Suprapubic skin (tissue), 4 donors: ENCODE data around the gene CD79A.

Source experiments
- EP300 ChIP-seq: sonication (generic); formaldehyde crosslinking; IDR thresholded peaks from one replicate; pipeline ENCODE4 v1.6.1; 2017; ENCODE audit warnings: antibody characterized with exemption
- POLR2A ChIP-seq, 2 donors: fragments of 450-650 bp; IDR thresholded peaks; one replicate each; pipeline ENCODE4 v1.6.1; 2017; ENCODE audit warnings: antibody characterized with exemption in 2 of 2, mild to moderate bottlenecking in 2 of 2, moderate library complexity in 2 of 2
- POLR2AphosphoS5 ChIP-seq, 3 donors: sonication (generic); formaldehyde crosslinking; IDR thresholded peaks; one replicate each; pipeline ENCODE4 v1.6.1; 2017; ENCODE audit warnings: antibody characterized with exemption in 3 of 3
- TF ChIP-seq, protein P1 (sequence below), 2 donors: fragments of 200-600 bp in 1 of 2; fragments of 450-650 bp in 1 of 2; sonication (generic) in 1 of 2; IDR thresholded peaks; one replicate each; pipeline ENCODE4 v1.5.1; 2016 to 2019; ENCODE audit warnings: antibody characterized with exemption in 2 of 2, mild to moderate bottlenecking in 1 of 2, moderate library complexity in 1 of 2

DNA sequence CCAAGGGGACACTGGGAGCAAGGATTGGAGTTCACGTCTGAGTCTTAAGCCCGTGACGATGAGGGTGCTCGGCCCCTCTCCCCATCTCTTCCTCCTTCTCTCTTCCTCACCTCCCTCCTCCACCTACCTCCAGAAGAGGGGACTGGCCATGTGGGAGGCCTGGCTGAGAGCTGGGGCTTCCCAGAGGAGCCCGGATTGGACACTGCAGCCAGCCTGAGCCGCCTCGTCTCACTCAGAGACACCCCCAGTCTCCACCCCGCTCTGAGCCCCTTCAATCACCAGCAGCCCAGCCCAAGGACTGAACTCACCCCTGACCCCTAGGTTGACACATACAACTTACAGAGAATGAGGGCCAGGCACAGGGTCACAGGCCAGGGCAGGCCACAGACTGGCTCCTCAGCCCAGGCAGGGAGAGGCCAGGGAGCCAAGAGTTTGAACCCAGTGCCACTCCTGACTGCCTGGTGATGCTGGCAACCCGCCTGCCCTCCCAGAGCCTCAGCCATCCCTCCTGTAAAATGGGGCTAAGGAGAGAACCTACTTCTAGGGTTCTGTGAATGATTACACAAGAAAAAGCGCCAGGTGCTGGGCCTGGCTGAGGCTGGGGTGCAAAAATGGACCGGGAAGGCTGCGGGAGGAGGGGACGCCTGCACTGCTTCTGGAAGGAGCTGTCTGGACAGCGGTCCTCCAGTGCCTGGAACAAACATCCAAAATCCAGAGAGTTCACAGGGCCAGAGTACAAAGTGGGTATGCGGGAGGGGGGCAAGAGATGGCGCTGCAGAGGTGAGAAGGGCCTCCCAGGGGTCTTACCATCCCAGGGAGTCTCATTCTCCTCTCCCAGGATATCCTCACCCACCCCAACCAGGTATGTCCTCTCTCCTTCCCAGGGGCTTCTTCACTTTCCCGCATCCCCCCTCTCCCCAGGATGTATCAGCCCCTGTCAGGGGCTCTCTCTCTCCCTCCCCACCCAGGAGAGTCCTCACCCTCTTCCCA, 1.1 kb downstream of the CD79A start:
- no peak for TF ChIP-seq POLR2A (IDR thresholded peaks at IDR 0.05)
- no peak for TF ChIP-seq POLR2AphosphoS5 (IDR thresholded peaks at IDR 0.05)
- TF ChIP-seq, protein P1, sequence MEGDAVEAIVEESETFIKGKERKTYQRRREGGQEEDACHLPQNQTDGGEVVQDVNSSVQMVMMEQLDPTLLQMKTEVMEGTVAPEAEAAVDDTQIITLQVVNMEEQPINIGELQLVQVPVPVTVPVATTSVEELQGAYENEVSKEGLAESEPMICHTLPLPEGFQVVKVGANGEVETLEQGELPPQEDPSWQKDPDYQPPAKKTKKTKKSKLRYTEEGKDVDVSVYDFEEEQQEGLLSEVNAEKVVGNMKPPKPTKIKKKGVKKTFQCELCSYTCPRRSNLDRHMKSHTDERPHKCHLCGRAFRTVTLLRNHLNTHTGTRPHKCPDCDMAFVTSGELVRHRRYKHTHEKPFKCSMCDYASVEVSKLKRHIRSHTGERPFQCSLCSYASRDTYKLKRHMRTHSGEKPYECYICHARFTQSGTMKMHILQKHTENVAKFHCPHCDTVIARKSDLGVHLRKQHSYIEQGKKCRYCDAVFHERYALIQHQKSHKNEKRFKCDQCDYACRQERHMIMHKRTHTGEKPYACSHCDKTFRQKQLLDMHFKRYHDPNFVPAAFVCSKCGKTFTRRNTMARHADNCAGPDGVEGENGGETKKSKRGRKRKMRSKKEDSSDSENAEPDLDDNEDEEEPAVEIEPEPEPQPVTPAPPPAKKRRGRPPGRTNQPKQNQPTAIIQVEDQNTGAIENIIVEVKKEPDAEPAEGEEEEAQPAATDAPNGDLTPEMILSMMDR (IDR thresholded peaks at IDR 0.05) = no peak
- TF ChIP-seq EP300 = no peak
